HepG2 (cell line): ENCODE measurements around the gene CCDC183. TPM values are rescaled to one million over a fixed set of nuclear protein-coding genes. Genes with fewer than 3 reads are reported as not detected.

Experiments
- ATAC-seq: fragments of 200-7000 bp; cut with Tn5 transposase; 3 replicates; pipeline ENCODE4 v1.9.1; 2020; ENCODE audit warnings: mild to moderate bottlenecking, moderate library complexity
- BruUV-seq: library from RNA; stranded (reverse); fragments of 400-500 nt; replicated peaks from 2 replicates; lab custom pipeline; 2021; lab: Mats Ljungman, UMichigan
- CTCF ChIA-PET: fragments of 300-600 bp; formaldehyde crosslinking; extraction: SDS; loops from one replicate; lab custom pipeline; 2021; ENCODE audit warnings: low total read pairs, inconsistent platforms, low intra/inter-chr PET ratio; lab: Yijun Ruan, JAX
- POLR2A ChIA-PET: fragments of 350-600 bp; sonication (Branson Sonifier 250); formaldehyde crosslinking; loops from one replicate; lab custom pipeline; 2020; ENCODE audit warnings: antibody characterized with exemption, inconsistent platforms; lab: Yijun Ruan, JAX
- DNase-seq: peaks from one replicate; pipeline ENCODE4 v3.0.0-alpha.2; 2015; ENCODE audit warnings: low spot score
- FAIRE-seq: peaks from 3 replicates; lab custom pipeline; 2011; peaks lifted over from hg19 to GRCh38; lab: Jason Lieb, UNC
- H2AFZ ChIP-seq: one replicate; pipeline ENCODE4 v1.6.1; 2011; ENCODE audit warnings: low read length, inconsistent platforms
- H3K27ac ChIP-seq: fragments of 300-600 bp; 3 replicates; pipeline ENCODE4 v1.8.0; 2011; ENCODE audit warnings: mixed run types, mild to moderate bottlenecking, mixed read lengths, low read length, inconsistent platforms; ENCODE audit not compliant: insufficient read depth; ENCODE audit errors: extremely low read length
- H3K27me3 ChIP-seq, 2 experiments: fragments of 200-600 bp in 1 of 2; 2 replicates in 1 of 2; 3 replicates in 1 of 2; pipeline versions ENCODE4 v1.6.0 to v1.8.0; 2011; ENCODE audit warnings: low read length in 2 of 2, mild to moderate bottlenecking in 2 of 2, moderate library complexity in 2 of 2, inconsistent platforms in 1 of 2; ENCODE audit not compliant: insufficient read depth in 2 of 2, control insufficient read depth in 1 of 2
- H3K36me3 ChIP-seq, 2 experiments: fragments of 200-600 bp in 1 of 2; replicated peaks in 1 of 2; 2 replicates in 1 of 2; 3 replicates in 1 of 2; pipeline versions ENCODE4 v1.5.1 to v1.8.0; 2011; ENCODE audit warnings: low read length in 2 of 2, inconsistent platforms in 1 of 2; ENCODE audit not compliant: insufficient read depth in 2 of 2, control insufficient read depth in 1 of 2
- H3K4me1 ChIP-seq: 2 replicates; pipeline ENCODE4 v1.5.1; 2012; ENCODE audit warnings: low read length, inconsistent platforms; ENCODE audit not compliant: insufficient read depth
- H3K4me2 ChIP-seq: 2 replicates; pipeline ENCODE4 v1.6.0; 2011; ENCODE audit warnings: low read depth, low read length, inconsistent platforms
- H3K4me3 ChIP-seq, 3 experiments: fragments of 200-600 bp in 1 of 3; sonication (generic), shearing (Covaris generic) in 1 of 3; replicated peaks in 1 of 3; 2 replicates each; pipeline ENCODE4 v1.5.1; 2011 to 2016; ENCODE audit warnings: low read length in 3 of 3, inconsistent platforms in 2 of 3, low read depth in 2 of 3, mild to moderate bottlenecking in 2 of 3, control low read depth in 1 of 3, mixed read lengths in 1 of 3; ENCODE audit not compliant: insufficient read depth in 1 of 3
- H3K79me2 ChIP-seq: one replicate; pipeline ENCODE4 v1.6.1; 2011; ENCODE audit warnings: low read length, inconsistent platforms; ENCODE audit not compliant: insufficient read depth
- H3K9ac ChIP-seq: 2 replicates; pipeline ENCODE4 v1.6.0; 2011; ENCODE audit warnings: mild to moderate bottlenecking, low read depth, low read length, inconsistent platforms; ENCODE audit not compliant: insufficient read depth
- H3K9me3 ChIP-seq: 2 replicates; pipeline ENCODE4 v1.5.1; 2012; ENCODE audit warnings: mild to moderate bottlenecking, low read length
- H4K20me1 ChIP-seq: 2 replicates; pipeline ENCODE4 v1.6.0; 2011; ENCODE audit warnings: inconsistent platforms, mild to moderate bottlenecking, low read length, moderate library complexity; ENCODE audit not compliant: insufficient read depth
- BORCS8-MEF2B ChIP-seq: sonication (generic); formaldehyde crosslinking; IDR thresholded peaks from 2 replicates; pipeline ENCODE4 v1.8.0; 2022; ENCODE audit warnings: mild to moderate bottlenecking, missing genetic modification reagents
- CCDC6 ChIP-seq: sonication (generic); formaldehyde crosslinking; IDR thresholded peaks from 2 replicates; pipeline ENCODE4 v1.8.1; 2022; ENCODE audit warnings: mild to moderate bottlenecking, missing genetic modification reagents, moderate library complexity
- ELF4 ChIP-seq: sonication (generic); formaldehyde crosslinking; IDR thresholded peaks from 2 replicates; pipeline ENCODE4 v1.5.0; 2020; ENCODE audit warnings: missing genetic modification reagents, mild to moderate bottlenecking, moderate library complexity, borderline replicate concordance
- KMT2B ChIP-seq: IDR thresholded peaks from 2 replicates; pipeline ENCODE4 v1.6.1; 2016; ENCODE audit warnings: missing genetic modification reagents, missing compliant biosample characterization
- MLX ChIP-seq: IDR thresholded peaks from 2 replicates; pipeline ENCODE4 v1.6.1; 2016
- MYPOP ChIP-seq: sonication (generic); formaldehyde crosslinking; IDR thresholded peaks from 2 replicates; pipeline ENCODE4 v1.8.1; 2023; ENCODE audit warnings: mild to moderate bottlenecking, moderate library complexity, missing genetic modification reagents
- NFATC3 ChIP-seq: sonication (generic); formaldehyde crosslinking; IDR thresholded peaks from 2 replicates; pipeline ENCODE4 v1.5.1; 2020; ENCODE audit warnings: mild to moderate bottlenecking, missing genetic modification reagents
- NFE2 ChIP-seq: sonication (generic); formaldehyde crosslinking; IDR thresholded peaks from 2 replicates; pipeline ENCODE4 v1.4.0; 2020; ENCODE audit warnings: missing genetic modification reagents
- RAD21 ChIP-seq: fragments of 450-650 bp; formaldehyde crosslinking; IDR thresholded peaks from 2 replicates; pipeline ENCODE4 v1.5.0; 2020; ENCODE audit warnings: mild to moderate bottlenecking
- RFX3 ChIP-seq: IDR thresholded peaks from 2 replicates; pipeline ENCODE4 v1.6.1; 2016; ENCODE audit warnings: missing biosample characterization, missing genetic modification reagents
- SNRNP70 ChIP-seq: fragments of 200-400 bp; formaldehyde crosslinking; IDR thresholded peaks from 2 replicates; pipeline ENCODE4 v1.6.1; 2017; ENCODE audit warnings: mild to moderate bottlenecking, low read depth, low read length, moderate library complexity
- SP4 ChIP-seq: sonication (generic); formaldehyde crosslinking; IDR thresholded peaks from 2 replicates; pipeline ENCODE4 v1.8.1; 2023; ENCODE audit warnings: mild to moderate bottlenecking, missing genetic modification reagents
- SRF ChIP-seq: IDR thresholded peaks from 2 replicates; pipeline ENCODE4 v1.6.1; 2011; ENCODE audit warnings: mild to moderate bottlenecking, low read depth, low read length, moderate library complexity
- U2AF1 ChIP-seq: fragments of 200-400 bp; formaldehyde crosslinking; optimal IDR thresholded peaks from 2 replicates; pipeline ENCODE3; 2017; ENCODE audit warnings: mild to moderate bottlenecking, low read depth, low read length
- ZFX ChIP-seq: sonication (generic); formaldehyde crosslinking; IDR thresholded peaks from 2 replicates; pipeline ENCODE4 v1.4.0; 2020; ENCODE audit warnings: mild to moderate bottlenecking, low read depth, missing genetic modification reagents, moderate library complexity
- ZMAT3 ChIP-seq: sonication (generic); formaldehyde crosslinking; conservative IDR thresholded peaks from 2 replicates; pipeline ENCODE4 v1.7.0; 2021; ENCODE audit warnings: missing genetic modification reagents
- ZNF225 ChIP-seq: sonication (generic); formaldehyde crosslinking; IDR thresholded peaks from 2 replicates; pipeline ENCODE4 v1.4.0; 2020; ENCODE audit warnings: mild to moderate bottlenecking, missing genetic modification reagents
- ZNF253 ChIP-seq: sonication (generic); formaldehyde crosslinking; IDR thresholded peaks from 2 replicates; pipeline ENCODE4 v1.8.0; 2022; ENCODE audit warnings: mild to moderate bottlenecking, missing genetic modification reagents, borderline replicate concordance
- ZNF263 ChIP-seq: sonication (generic); formaldehyde crosslinking; IDR thresholded peaks from 2 replicates; pipeline ENCODE4 v1.4.0; 2020; ENCODE audit warnings: missing genetic modification reagents
- ZNF530 ChIP-seq: sonication (generic); formaldehyde crosslinking; IDR thresholded peaks from 2 replicates; pipeline ENCODE4 v1.5.0; 2020; ENCODE audit warnings: low read depth, mild to moderate bottlenecking, missing genetic modification reagents
- ZNF605 ChIP-seq: sonication (generic); formaldehyde crosslinking; IDR thresholded peaks from 2 replicates; pipeline ENCODE4 v1.8.0; 2022; ENCODE audit warnings: mild to moderate bottlenecking, missing genetic modification reagents
- ZNF841 ChIP-seq: sonication (generic); formaldehyde crosslinking; IDR thresholded peaks from 2 replicates; pipeline ENCODE4 v1.8.1; 2023; ENCODE audit warnings: missing genetic modification reagents, borderline replicate concordance
- ZNF850 ChIP-seq: sonication (generic); formaldehyde crosslinking; conservative IDR thresholded peaks from 2 replicates; pipeline ENCODE4 v1.9.0; 2021; ENCODE audit warnings: mild to moderate bottlenecking, missing genetic modification reagents
- ZSCAN25 ChIP-seq: sonication (generic); formaldehyde crosslinking; IDR thresholded peaks from 2 replicates; pipeline ENCODE4 v1.8.0; 2022; ENCODE audit warnings: mild to moderate bottlenecking, missing genetic modification reagents
- WGBS: methylation state at CpG from one replicate; pipeline ENCODE4 v1.1.6; 2017; ENCODE audit warnings: low lambda C conversion rate; 5-methylcytosine and 5-hydroxymethylcytosine counted together
- in situ Hi-C: cut with HindIII; loops from 2 replicates; pipeline ENCODE4 v1.10.0; 2017; ENCODE audit warnings: low pct_unique_long_range_greater_than_20kb; ENCODE audit not compliant: extremely low pct_ligation_motif_present
- intact Hi-C: fragments of 100-400 bp; cut with micrococcal nuclease; formaldehyde crosslinking; loops from one replicate; pipeline ENCODE4 v1.10.0; 2022; ENCODE audit not compliant: unreplicated experiment
- polyA plus RNA-seq, 8 experiments: library from polyadenylated mRNA; depleted of rRNA in 3 of 8; stranded (reverse) in 7 of 8; unstranded in 1 of 8; fragments of >200 nt; fragmentation: Illumina TruSeq in 4 of 8; extraction: Trizol in 4 of 8; gene quantifications; 2 replicates each; pipeline versions ENCODE4 v1.2.1 to v1.2.3, GENCODE V29; 2011 to 2016; ENCODE audit warnings: low read depth in 4 of 8, missing spikeins in 1 of 8, mixed read lengths in 1 of 8; ENCODE audit not compliant: insufficient read depth in 1 of 8
- total RNA-seq, 5 experiments: library from RNA; depleted of rRNA; stranded (reverse); fragments of >200 nt; fragmentation: Illumina TruSeq; extraction: Trizol; gene quantifications; 2 replicates each; pipeline ENCODE4 v1.2.3, GENCODE V29; 2016; ENCODE audit warnings: low read depth in 1 of 5

CCDC183 gene
- total and polyA plus RNA-seq, 2 of the 13 experiments (the other 11 are each of a cell fraction or from before 2014, with no cell fraction given) = 5.0 to 66.4 TPM

- H3K4me2 ChIP-seq = peak overlapping the region; percentile 72
- ChIA-PET CTCF (no interaction called here), POLR2A (interaction anchor here (0.6 to 5.0 kb wide), 9 partner anchors 7 to 249 kb away, joined by 3 to 35 read pairs (median 6); partner anchors contain the start of genes CCDC183, TMEM141 and TRAF2)
- peaks cover 75% of the 10 kb centered on the region for H3K4me1 ChIP-seq
- H2AFZ ChIP-seq = no peak overlapping the region
- DNase-seq (no peak), ATAC-seq (peak; percentile 17), FAIRE-seq (no peak)
- peak overlapping the region; percentile 86 for H3K9ac ChIP-seq
- peaks cover 2 to 5% of the 10 kb centered on the region in 2 experiments; a peak in 3 of 5 replicates for H3K36me3 ChIP-seq
- H3K9me3 ChIP-seq = no peaks in the 10 kb centered on the region
- WGBS = 11% methylated on average over 12 of the region's 25 CpGs
- intact Hi-C loops = no loop called here
- peak overlapping the region; percentile 76 for H3K27ac ChIP-seq
- peaks cover 59% of the 10 kb centered on the region for H3K79me2 ChIP-seq
- H3K4me3 ChIP-seq = peak overlapping the region; percentile 61 to 96 (median 88); a peak in 5 of 6 replicates
- H3K27me3 ChIP-seq = no peaks in the 10 kb centered on the region
- in situ Hi-C loops = no loop called here
- H4K20me1 ChIP-seq = no peaks in the 10 kb centered on the region; the same call in 1 of the 2 replicates
- no TSS peak for BruUV-seq
- 0 out of 2 replicates have a peak, but pooled peaks have one; percentile 10 for TF ChIP-seq ZFX (CRISPR knock-in tag)
- TF ChIP-seq ZNF225 (CRISPR knock-in tag) = no peak
- no peak for TF ChIP-seq ZNF530 (CRISPR knock-in tag)
- no peak for TF ChIP-seq NFATC3 (CRISPR knock-in tag)
- no peak for TF ChIP-seq U2AF1
- TF ChIP-seq RFX3 (CRISPR knock-in tag) = no peak
- no peak for TF ChIP-seq ZNF253 (CRISPR knock-in tag)
- TF ChIP-seq ZNF263 (CRISPR knock-in tag) = 0 out of 2 replicates have a peak, but pooled peaks have one; percentile 25
- peak; percentile 1; the same call in 1 of the 2 replicates for TF ChIP-seq ZNF605 (CRISPR knock-in tag)
- no peak for TF ChIP-seq CCDC6 (CRISPR knock-in tag)
- no peak for TF ChIP-seq BORCS8-MEF2B
- TF ChIP-seq RAD21 (CRISPR knock-in tag) = no peak
- TF ChIP-seq SP4 (CRISPR knock-in tag) = no peak
- no peak for TF ChIP-seq KMT2B (CRISPR knock-in tag)
- no peak for TF ChIP-seq NFE2
- no peak for TF ChIP-seq SNRNP70
- peak; percentile 7; the same call in 1 of the 2 replicates for TF ChIP-seq MLX (CRISPR knock-in tag)
- TF ChIP-seq ZMAT3 (CRISPR knock-in tag) = no peak
- TF ChIP-seq SRF = no peak
- TF ChIP-seq ZNF841 = no peak
- TF ChIP-seq ZSCAN25 (CRISPR knock-in tag) = no peak
- 0 out of 2 replicates have a peak, but pooled peaks have one; percentile 16 for TF ChIP-seq ZNF850 (CRISPR knock-in tag)
- no peak for TF ChIP-seq MYPOP (CRISPR knock-in tag)
- no peak for TF ChIP-seq ELF4 (CRISPR knock-in tag)
These were observed 10.6 kb downstream of the CCDC183 start for GRCh38 chr9:136806631-136807201.
